ENCODE results near the gene SACM1L. TPM values are rescaled to one million over a fixed set of nuclear protein-coding genes. Genes with fewer than 3 reads are reported as not detected.
A peak's percentile ranks its signal among the peaks of the same experiment; 100 is the strongest.
"Not testable (repeated sequence)": the region's sequence is repeated elsewhere in the genome, so short reads cannot be mapped to it uniquely, and the experiment has no call there.

The SACM1L gene
- polyA plus RNA-seq, 1 donor: 73.3 TPM

GRCh38 chr3:45741247-45741646 lies 52.1 kb downstream of the SACM1L start:
- DNase-seq: no peak
- Histone ChIP-seq H3K9me3 (ENCODE audit: control insufficient read depth, low read depth, low read length) (no peaks in the 10 kb centered on the region), H3K36me3 (ENCODE audit: control insufficient read depth, insufficient read depth, low read length) (peaks cover 62% of the 10 kb centered on the region), H3K4me3 (ENCODE audit: low read length) (no peak overlapping the region), H3K27ac (ENCODE audit: low read length) (peak overlapping the region; percentile 79), H3K4me1 (ENCODE audit: control insufficient read depth, insufficient read depth, low read length) (peaks cover 22% of the 10 kb centered on the region), H3K27me3 (ENCODE audit: control insufficient read depth, insufficient read depth, low read length) (no peaks in the 10 kb centered on the region)

GRCh38 chr3:45741742-45742460 lies 52.7 kb downstream of the SACM1L start:
- Histone ChIP-seq H3K4me3 (ENCODE audit: low read length) (no peak overlapping the region), H3K27me3 (ENCODE audit: control insufficient read depth, insufficient read depth, low read length) (no peaks in the 10 kb centered on the region), H3K9me3 (ENCODE audit: control insufficient read depth, low read depth, low read length) (peaks cover 3% of the 10 kb centered on the region), H3K36me3 (ENCODE audit: control insufficient read depth, insufficient read depth, low read length) (peaks cover 62% of the 10 kb centered on the region), H3K27ac (ENCODE audit: low read length) (peak overlapping the region; percentile 79), H3K4me1 (ENCODE audit: control insufficient read depth, insufficient read depth, low read length) (peaks cover 22% of the 10 kb centered on the region)
- DNase-seq: no peak
- WGBS (ENCODE audit: insufficient coverage, low lambda C conversion rate): no CpG with 5 or more reads among the region's 6 CpGs

- WGBS (ENCODE audit: insufficient coverage, low lambda C conversion rate): no CpG with 5 or more reads among the region's 4 CpGs
- DNase-seq: peak; percentile 58 to 87
- Histone ChIP-seq H3K27ac (ENCODE audit: low read length) (peak overlapping the region; percentile 79), H3K27me3 (ENCODE audit: control insufficient read depth, insufficient read depth, low read length) (no peaks in the 10 kb centered on the region), H3K4me1 (ENCODE audit: control insufficient read depth, insufficient read depth, low read length) (peaks cover 22% of the 10 kb centered on the region), H3K4me3 (ENCODE audit: low read length) (no peak overlapping the region), H3K9me3 (ENCODE audit: control insufficient read depth, low read depth, low read length) (peaks cover 3% of the 10 kb centered on the region), H3K36me3 (ENCODE audit: control insufficient read depth, insufficient read depth, low read length) (peaks cover 61% of the 10 kb centered on the region)
Measured at GRCh38 chr3:45742461-45743089, 53.4 kb downstream of the SACM1L start.

- no peak for DNase-seq
- Histone ChIP-seq H3K27ac (ENCODE audit: low read length) (no peak overlapping the region), H3K27me3 (ENCODE audit: control insufficient read depth, insufficient read depth, low read length) (no peaks in the 10 kb centered on the region), H3K36me3 (ENCODE audit: control insufficient read depth, insufficient read depth, low read length) (peaks cover 41% of the 10 kb centered on the region), H3K9me3 (ENCODE audit: control insufficient read depth, low read depth, low read length) (peaks cover 3% of the 10 kb centered on the region), H3K4me3 (ENCODE audit: low read length) (no peak overlapping the region), H3K4me1 (ENCODE audit: control insufficient read depth, insufficient read depth, low read length) (peaks cover 20% of the 10 kb centered on the region)
- 80% methylated on average over 3 of the region's 32 CpGs for WGBS (ENCODE audit: insufficient coverage, low lambda C conversion rate)
Measured at GRCh38 chr3:45746165-45746776, 57.1 kb downstream of the SACM1L start.

GRCh38 chr3:45746777-45747622 lies 57.8 kb downstream of the SACM1L start:
- Histone ChIP-seq H3K9me3 (ENCODE audit: control insufficient read depth, low read depth, low read length) (peaks cover 3% of the 10 kb centered on the region), H3K27me3 (ENCODE audit: control insufficient read depth, insufficient read depth, low read length) (no peaks in the 10 kb centered on the region), H3K36me3 (ENCODE audit: control insufficient read depth, insufficient read depth, low read length) (peaks cover 41% of the 10 kb centered on the region), H3K4me3 (ENCODE audit: low read length) (no peak overlapping the region), H3K27ac (ENCODE audit: low read length) (no peak overlapping the region), H3K4me1 (ENCODE audit: control insufficient read depth, insufficient read depth, low read length) (peaks cover 18% of the 10 kb centered on the region)
- no CpG with 5 or more reads among the region's 18 CpGs for WGBS (ENCODE audit: insufficient coverage, low lambda C conversion rate)
- DNase-seq: no peak

GRCh38 chr3:45748068-45748467 lies 58.9 kb downstream of the SACM1L start:
- no CpG with 5 or more reads among the region's 8 CpGs for WGBS (ENCODE audit: insufficient coverage, low lambda C conversion rate)
- H3K4me3 ChIP-seq (ENCODE audit: low read length): no peak overlapping the region
- no peaks in the 10 kb centered on the region for H3K27me3 ChIP-seq (ENCODE audit: control insufficient read depth, insufficient read depth, low read length)
- peaks cover 41% of the 10 kb centered on the region for H3K36me3 ChIP-seq (ENCODE audit: control insufficient read depth, insufficient read depth, low read length)
- peaks cover 12% of the 10 kb centered on the region for H3K4me1 ChIP-seq (ENCODE audit: control insufficient read depth, insufficient read depth, low read length)
- peaks cover 3% of the 10 kb centered on the region for H3K9me3 ChIP-seq (ENCODE audit: control insufficient read depth, low read depth, low read length)
- DNase-seq: no peak
- H3K27ac ChIP-seq (ENCODE audit: low read length): no peak overlapping the region

- DNase-seq; H3K27me3 ChIP-seq (ENCODE audit: control insufficient read depth, insufficient read depth, low read length); H3K9me3 ChIP-seq (ENCODE audit: control insufficient read depth, low read depth, low read length); H3K27ac ChIP-seq (ENCODE audit: low read length); H3K4me1 ChIP-seq (ENCODE audit: control insufficient read depth, insufficient read depth, low read length); H3K4me3 ChIP-seq (ENCODE audit: low read length): not testable (repeated sequence)
- no CpG with 5 or more reads among the region's 4 CpGs for WGBS (ENCODE audit: insufficient coverage, low lambda C conversion rate)
- peaks cover 32% of the 10 kb centered on the region for H3K36me3 ChIP-seq (ENCODE audit: control insufficient read depth, insufficient read depth, low read length)
Measured at GRCh38 chr3:45749036-45749600, 59.9 kb downstream of the SACM1L start.

GRCh38 chr3:45749880-45750279 lies 60.7 kb downstream of the SACM1L start:
- Histone ChIP-seq H3K4me1 (ENCODE audit: control insufficient read depth, insufficient read depth, low read length) (peaks cover 8% of the 10 kb centered on the region), H3K27me3 (ENCODE audit: control insufficient read depth, insufficient read depth, low read length) (no peaks in the 10 kb centered on the region), H3K9me3 (ENCODE audit: control insufficient read depth, low read depth, low read length) (peaks cover 3% of the 10 kb centered on the region), H3K36me3 (ENCODE audit: control insufficient read depth, insufficient read depth, low read length) (peaks cover 28% of the 10 kb centered on the region), H3K27ac (ENCODE audit: low read length) (peak overlapping the region; percentile 48), H3K4me3 (ENCODE audit: low read length) (no peak overlapping the region)
- WGBS (ENCODE audit: insufficient coverage, low lambda C conversion rate): 17% methylated on average over 1 of the region's 4 CpGs
- peak; percentile 78 to 86 for DNase-seq

GRCh38 chr3:45751537-45752242 lies 62.5 kb downstream of the SACM1L start:
- Histone ChIP-seq H3K9me3 (ENCODE audit: control insufficient read depth, low read depth, low read length) (no peaks in the 10 kb centered on the region), H3K4me3 (ENCODE audit: low read length) (no peak overlapping the region), H3K27me3 (ENCODE audit: control insufficient read depth, insufficient read depth, low read length) (no peaks in the 10 kb centered on the region), H3K36me3 (ENCODE audit: control insufficient read depth, insufficient read depth, low read length) (peaks cover 15% of the 10 kb centered on the region), H3K27ac (ENCODE audit: low read length) (no peak overlapping the region), H3K4me1 (ENCODE audit: control insufficient read depth, insufficient read depth, low read length) (peaks cover 8% of the 10 kb centered on the region)
- DNase-seq: peak in 1 of 2 donors; percentile 30
- WGBS (ENCODE audit: insufficient coverage, low lambda C conversion rate): no CpG with 5 or more reads among the region's 7 CpGs

Data from large intestine (tissue), 3 donors.